GM19239 (cell line): Measurements from ENCODE around the gene PPP6R3.
"Not testable (repeated sequence)": the region's sequence is repeated elsewhere in the genome, so short reads cannot be mapped to it uniquely, and the experiment has no call there.

Source experiments
- DNase-seq: peaks from one replicate; pipeline ENCODE4 v3.0.0; 2011; ENCODE audit warnings: low spot score; ENCODE audit not compliant: insufficient read length
- FAIRE-seq: peaks from 2 replicates; lab custom pipeline; 2011; peaks lifted over from hg19 to GRCh38; lab: Jason Lieb, UNC

The PPP6R3 gene

DNA sequence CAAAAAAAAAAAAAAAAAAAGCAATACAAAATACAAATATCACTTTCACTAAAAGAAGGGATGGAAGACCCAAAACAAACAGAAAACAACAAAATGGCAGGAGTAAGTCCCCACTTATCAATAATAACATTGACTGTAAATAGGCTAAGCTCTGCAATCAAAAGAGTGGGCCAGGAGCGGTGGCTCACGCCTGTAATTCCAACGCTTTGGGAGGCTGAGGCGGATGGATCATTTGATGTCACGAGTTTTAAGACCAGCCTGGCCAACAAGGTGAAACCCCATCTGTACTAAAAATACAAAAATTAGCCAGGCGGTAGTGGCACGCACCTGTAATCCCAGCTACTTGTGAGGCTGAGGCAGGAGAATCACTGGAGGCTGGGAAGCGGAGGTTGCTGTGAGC, 9.8 kb upstream of the PPP6R3 start:
- FAIRE-seq: no peak
- DNase-seq: no peak

DNA sequence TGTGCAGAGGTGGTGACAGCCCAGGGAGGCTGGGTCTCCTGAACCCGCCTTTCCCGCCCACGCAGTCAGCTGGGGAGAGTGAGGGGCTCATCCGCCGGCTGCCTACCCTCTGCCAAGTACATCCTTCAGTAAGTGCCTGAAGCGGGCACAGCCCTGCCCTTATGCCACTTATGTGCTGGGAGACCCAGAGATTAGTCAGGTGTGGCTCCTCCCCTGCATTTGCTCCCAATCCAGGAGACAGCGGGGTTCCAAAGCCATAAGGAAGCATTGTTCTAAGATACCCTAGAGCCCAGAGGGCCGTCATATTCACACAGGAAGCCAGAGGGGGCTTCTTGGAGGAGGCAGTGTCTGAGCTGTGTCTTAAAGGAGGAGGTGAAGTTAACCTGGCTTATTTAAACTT, 5.8 kb upstream of the PPP6R3 start:
- FAIRE-seq: no peak

DNA sequence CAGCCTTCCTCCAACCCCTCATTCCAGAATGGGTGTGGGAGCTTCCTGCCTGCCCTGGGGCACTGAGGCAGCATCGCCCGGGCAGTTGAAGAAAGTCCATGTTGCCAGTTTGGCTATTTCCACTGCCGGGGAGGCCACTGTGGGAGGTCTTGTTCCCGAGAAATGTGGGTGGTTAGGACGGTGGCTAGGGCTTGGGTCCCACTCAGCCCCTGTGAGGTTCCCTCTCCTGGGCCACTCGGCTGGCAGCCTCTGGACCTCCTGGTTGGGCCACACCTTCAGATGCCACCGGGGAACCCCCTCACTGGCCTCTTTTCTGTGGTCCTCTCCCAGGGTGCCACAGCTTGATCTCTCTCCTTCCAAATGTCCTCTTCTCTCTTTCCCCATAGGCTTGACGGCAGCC, 5.1 kb upstream of the PPP6R3 start:
- FAIRE-seq (no peak), DNase-seq (no peak)

More for the DNA sequence above, 5.8 kb upstream of the PPP6R3 start:
- DNase-seq: no peak

DNA sequence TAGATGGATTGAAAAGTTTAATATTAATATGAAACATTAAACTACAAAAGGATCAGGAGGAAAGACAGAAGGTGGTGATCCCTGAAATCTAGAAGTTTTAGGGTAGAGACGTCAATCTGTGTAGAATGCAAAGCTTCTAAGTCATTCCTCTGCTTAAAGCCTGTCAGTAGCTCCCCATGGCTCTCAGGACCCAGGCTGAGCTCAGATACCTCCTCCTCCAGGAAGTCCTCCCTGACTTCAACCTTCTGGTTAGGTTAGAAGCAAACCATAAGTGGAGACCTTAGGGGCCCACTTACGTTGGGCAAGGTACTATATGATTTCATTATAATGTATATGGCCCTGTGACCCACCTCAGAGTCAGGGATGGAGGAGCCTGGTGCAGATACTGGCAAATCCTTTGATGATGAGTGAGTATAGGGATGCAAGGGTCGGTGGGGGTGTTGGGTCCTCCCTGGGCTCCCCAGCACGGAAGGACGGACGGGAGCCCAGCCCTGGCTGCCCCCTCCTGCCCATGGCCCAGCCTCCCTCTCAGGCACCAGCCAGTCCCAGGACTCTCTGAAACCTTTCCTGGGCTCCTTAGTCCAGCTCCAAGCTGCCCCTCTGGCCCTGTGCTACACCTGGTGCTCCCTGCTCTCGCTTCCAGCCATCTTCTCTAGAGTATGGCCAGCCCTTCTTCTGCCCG, 3.2 kb upstream of the PPP6R3 start:
- DNase-seq (no peak), FAIRE-seq (no peak)

DNA sequence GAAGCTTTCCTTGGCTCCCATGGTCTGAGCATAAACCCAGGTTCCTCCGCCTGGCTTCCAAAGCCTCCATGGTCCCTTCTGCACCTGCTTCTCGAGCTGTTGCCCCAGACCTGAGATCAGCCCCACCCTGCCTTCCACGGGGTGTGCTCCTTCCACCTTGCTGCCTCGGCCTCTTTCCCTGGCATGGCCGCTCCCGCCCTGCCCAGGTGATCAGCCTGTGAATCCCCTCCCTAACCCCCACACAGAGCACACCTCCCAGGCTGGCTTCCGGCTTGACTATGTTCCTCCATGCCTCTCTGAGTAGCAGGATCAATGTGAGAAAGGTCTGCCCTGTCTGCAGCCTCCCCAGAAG, 2.7 kb upstream of the PPP6R3 start:
- DNase-seq (no peak), FAIRE-seq (no peak)

DNA sequence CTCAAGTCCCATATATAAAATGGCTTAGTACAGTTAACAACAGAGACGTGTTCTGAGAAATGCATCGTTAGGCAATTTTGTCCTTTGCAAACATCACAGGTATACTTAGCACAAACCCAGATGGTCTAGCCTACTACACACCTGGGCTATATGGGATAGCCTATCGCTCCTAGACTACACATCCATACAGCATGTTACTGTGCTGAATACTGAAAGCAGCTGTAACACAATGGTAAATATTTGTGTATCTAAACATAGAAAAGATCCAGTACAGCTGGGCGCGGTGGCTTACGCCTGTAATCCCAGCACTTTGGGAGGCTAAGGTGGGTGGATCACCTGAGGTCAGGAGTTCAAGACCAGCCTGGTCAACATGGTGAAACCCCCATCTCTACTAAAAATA, 2.2 kb upstream of the PPP6R3 start:
- not testable (repeated sequence) for FAIRE-seq, DNase-seq

DNA sequence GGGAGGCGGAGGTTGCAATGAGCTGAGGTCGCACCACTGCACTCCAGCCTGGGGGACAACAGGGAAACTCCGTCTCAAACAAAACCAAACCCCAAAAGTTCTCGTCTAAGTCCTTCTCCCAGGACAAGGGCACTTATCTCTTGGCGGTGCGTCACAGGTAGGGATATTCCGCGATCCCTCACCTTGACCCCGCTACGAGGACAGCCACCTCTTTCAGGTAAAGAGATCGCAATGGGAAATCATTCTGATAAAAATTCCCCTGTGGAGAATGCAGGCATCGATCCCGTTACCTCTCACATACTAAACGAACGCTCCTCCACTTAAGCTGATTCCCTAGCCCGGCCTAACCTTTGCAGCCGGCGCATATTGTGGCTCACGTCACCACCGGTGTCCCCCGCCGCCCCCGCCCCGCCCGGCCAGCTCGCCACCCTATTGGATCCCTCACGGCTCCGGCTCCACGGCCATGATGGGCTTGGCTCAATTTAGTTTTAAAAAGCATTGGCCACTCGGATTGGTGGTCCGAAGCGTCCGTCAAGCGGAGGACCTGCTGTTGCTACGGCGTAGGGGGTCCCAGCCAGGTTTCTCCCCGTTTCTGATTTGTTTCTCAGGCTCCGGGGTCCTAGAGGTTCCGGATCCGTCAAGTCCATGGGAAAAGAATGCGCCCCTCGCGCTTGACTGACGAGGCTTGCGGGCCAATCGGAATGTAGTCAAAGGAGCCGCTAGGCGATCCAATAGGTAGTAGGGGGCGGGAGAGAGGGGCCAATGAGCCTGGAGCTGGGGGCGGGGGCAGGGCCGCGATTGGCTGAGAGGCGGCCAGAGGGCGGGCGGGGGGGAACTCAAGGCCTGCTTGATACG, 439 bp upstream of the PPP6R3 start:
- FAIRE-seq: peak; percentile 88
- DNase-seq: peak; percentile 98

DNA sequence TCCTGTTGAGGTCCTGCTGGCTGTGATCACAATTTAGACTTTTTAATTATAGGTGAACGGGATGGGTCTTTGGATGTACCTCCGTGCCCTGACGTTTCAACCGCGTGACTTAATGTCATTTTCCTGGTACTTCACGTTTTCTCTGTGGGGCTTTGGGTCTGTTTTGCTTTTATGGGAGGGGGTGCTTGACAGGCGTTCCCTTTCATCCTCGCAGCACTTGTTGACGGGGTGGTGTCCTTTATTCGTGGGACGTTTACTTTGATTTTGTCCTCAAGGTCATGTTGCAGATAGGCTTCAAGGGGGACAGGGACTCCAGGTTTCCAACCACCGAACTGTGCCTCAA, 994 bp downstream of the PPP6R3 start:
- DNase-seq (no peak), FAIRE-seq (peak; percentile 14)

DNA sequence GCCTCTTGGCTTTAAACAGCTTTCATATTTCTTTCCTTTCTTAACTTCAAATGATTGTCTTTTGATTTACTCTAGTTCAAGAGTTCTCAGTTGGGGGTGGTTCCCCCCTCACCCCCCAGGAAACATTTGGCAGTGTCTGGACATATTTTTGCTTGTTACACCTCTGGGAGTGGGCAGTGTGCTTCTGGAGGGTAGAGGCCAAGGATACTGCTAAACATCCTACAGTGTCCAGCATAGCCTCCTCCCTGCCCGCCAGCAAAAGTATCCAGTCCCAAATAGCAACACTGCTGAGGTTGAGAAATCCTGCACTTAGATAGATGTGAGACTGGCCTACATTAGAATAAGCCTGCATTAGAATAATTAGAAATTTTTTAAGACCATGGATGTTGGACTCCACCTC, 3.2 kb downstream of the PPP6R3 start:
- no peak for FAIRE-seq
- DNase-seq: no peak

DNA sequence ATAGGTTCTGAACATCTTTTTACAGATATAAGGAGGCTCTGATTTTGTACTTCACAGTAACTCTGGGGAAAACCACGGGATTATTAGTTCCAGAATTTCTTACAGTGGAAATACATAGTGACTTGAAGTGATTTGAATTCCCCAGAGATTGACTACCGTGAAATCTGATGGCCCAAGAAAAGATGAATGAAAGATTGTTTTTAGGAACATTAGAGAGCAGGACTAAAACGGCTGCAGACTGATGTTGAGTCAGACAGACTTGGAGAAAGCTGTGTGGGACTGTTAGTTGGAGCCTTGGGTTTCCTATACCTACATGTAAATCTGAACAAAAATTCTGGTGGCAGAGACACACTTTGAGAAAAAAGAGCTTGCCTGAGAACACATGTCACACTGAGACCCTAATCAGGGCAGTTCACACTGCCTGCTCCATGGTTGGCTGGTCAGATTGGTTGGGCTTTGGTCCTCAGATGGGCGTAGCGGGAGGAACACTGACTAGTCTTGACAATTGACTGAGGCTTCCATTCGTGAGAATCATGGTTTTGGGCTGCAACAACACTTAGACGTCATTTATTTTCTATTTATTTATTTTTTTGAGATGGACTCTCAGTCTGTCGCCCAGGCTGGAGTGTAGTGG, 6.8 kb downstream of the PPP6R3 start:
- FAIRE-seq (no peak), DNase-seq (no peak)

DNA sequence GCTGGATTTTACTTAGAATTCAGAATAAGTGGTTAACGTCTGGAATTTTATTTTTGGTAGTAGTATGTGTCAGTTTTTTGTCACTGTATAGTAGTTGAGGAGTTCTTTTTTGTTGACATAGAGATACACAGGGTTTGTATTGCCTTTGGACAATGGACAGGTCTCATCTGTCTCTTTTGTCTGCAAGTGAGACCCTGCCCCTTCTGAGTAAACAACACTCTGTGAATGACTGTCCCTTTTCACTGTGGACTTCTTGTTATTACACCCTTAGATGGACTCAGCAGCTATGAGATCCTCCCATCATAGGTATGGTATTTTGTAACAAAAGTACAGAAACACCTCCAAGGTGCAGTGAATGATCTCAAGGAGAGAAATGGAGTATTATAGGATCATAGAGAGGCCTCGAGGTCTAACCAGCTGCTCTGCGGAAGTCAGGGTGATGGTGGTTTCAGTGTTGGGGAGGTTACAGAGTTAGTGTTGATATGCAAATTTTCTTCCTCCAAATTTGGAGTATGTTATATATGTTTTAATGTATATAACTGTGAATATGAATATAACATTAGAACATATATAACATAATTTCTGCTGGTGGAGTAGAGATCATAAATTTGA, 7.8 kb downstream of the PPP6R3 start:
- DNase-seq (peak; percentile 55), FAIRE-seq (peak; percentile 31)

DNA sequence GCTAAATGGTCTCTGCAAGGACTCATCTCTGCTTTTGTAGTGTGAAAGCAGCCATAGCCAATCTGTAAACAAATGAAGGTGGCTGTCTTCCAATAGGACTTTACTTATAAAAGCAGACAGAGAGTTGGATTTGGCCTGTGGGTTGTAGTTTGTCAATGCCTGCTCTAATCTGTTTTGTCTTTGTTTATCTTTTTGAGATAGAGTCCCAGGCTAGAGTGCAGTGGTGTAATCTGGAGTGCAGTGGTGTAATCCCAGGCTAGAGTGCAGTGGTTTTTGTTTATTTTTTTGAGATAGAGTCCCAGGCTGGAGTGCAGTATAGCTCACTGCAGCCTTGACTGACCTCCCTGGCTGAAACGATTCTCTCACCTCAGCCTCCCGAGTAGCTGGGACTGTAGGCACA, 8.6 kb downstream of the PPP6R3 start:
- no peak for DNase-seq
- no peak for FAIRE-seq

DNA sequence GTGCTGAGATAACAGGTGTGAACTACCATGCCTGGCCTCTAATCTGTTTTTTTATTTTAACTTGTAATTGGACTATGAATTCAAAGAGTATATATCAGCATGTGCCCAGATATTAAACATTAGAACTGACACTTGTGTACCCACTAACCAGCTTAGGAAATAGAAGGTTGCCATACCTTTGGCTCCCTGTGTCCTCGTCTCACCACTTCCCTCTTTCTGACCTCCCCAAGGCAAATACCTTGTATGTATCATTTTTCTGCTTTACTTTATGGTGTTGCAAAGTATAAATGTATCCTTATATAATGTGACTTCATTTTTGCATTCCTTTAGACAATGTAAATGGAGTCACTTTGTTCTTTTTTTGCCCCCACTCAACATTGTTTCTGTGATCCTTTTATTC, 9.1 kb downstream of the PPP6R3 start:
- FAIRE-seq (no peak), DNase-seq (no peak)

DNA sequence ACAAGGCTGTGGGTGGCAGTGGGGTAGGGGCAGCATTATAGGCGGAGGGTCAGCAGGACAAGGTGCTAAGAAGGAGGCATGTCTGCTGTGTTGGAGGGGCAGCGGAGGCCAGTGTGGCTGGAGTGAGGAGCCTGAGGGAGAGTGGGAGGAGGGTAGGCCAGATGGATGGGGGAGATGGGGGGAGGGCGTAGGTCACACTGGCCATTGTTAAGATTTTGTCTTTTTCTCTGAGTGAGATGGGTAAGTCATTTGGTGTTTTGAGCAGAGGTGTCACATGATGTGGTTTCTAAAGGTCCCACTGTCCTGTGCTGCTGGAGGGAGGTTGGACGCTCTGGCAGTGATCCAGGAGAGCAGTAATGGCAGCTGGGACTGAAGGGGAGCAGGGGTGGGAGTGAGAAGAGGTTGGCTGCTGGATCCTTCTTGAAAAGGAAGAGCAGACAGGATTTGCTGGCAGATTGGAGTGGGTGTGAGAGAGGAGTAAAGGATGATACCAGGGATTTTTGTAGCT, 9.8 kb downstream of the PPP6R3 start:
- FAIRE-seq (no peak), DNase-seq (no peak)

DNA sequence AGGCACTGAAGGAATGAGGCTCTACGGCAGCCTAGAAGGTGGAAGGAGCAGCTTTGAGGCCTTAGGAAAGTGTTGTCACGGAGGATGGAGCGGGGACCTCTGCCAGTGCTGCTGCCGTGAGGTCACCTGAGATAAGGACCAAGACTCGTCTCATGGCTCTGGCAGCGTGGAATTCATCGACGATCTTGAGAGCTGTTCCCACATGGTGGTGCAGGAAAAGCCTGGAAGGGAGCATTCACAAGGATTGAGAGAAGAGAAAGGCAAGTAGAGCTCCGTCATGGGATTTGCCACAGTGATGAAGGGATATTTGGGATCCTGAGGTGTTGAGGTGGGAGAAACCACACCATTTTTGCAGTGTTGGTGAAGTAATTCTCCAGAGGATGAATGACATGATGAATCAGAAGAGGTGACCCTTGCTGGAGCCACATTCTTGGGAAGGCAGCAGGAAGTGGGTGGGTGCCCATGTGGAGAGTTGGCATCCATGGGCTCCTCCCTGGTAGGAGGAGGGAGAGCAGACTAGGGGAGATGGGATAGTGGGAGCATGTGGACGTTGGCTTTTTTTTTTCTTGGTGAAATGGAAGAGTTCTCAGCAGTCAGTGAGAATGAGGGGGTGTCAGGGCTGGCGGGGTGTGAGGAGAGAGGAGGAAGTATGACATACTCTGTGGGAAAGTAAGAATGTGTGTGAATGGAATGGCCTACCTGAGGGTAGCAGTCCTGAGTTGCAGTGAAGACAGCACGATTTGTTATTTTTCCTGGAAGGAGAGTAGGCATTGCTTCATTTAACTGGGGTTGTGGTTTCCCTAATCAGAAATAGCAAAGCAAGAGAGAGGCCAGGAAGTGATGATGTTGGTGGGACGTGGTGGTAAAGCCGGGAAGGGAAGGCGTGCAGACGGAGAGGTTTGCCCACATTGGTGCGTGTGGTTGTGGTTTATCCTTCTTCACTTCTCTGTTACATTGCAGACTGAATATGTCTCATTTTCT, 11.1 kb downstream of the PPP6R3 start:
- FAIRE-seq: peak; percentile 44
- DNase-seq: no peak

DNA sequence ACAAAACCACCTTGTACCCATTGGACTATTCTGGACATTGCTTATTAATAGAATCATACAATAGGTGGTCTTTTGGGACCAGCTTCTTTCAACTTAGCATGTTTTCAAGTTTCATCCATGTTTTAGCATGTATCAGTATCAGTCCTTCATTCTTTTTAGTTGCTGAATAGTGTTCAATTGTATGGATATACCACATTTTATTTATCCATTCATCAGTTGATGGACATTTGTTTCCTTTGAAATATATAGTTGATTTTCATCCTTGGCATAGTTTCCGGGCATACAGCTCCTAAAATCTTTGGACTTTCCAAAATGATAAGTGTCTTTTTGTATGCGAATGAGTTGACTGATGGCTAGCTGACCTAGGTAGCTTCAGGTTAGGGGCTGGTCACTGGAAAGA, 12.2 kb downstream of the PPP6R3 start:
- no peak for FAIRE-seq
- DNase-seq: no peak

DNA sequence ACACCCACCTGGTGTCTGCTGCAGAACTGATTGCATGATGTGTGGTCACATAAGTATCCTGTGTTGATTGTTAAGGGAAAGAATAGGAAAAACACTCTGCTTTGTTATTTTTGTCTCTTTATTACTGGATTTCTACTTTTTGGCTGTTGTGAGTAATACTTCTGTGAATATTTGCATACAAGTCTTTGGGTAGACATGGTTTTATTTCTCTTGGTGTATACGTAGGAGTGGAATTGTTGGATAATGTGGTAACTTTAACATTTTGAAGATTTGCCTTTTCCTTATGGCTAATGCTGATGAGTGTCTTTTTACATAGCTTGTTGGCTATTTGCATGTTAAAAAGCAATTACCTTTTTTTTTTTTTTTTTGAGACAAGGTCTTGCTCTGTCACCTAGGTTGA, 13.1 kb downstream of the PPP6R3 start:
- FAIRE-seq (no peak), DNase-seq (no peak)

DNA sequence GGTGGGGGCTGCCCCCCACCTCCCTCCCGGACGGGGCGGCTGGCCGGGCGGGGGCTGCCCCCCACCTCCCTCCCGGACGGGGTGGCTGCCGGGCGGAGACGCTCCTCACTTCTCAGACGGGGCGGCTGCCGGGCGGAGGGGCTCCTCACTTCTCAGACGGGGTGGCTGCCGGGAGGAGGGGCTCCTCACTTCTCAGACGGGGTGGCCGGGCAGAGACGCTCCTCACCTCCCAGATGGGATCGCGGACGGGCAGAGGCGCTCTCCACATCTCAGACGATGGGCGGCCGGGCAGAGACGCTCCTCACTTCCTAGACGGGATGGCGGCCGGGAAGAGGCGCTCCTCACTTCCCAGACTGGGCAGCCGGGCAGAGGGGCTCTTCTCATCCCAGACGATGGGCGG, 15.1 kb downstream of the PPP6R3 start:
- not testable (repeated sequence) for FAIRE-seq, DNase-seq

DNA sequence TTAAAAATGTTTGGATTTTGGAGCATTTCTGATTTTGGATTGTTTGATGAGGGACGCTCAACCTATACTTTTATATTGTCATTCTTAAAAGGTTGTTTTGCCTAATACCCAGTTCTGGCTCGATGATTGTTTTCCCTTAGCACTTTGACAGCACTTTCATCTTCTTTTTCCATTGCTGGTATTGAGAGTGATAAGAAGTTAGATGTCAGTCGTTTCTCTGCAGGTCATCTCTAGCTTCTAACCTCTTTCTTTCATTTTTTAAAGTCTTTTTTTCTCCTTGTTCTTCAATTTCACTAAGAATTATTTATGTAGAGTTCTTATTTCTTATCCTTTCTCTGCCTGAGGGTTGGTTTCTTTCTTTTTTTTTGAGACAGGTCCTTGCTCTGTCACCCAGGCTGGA, 18.8 kb downstream of the PPP6R3 start:
- no peak for DNase-seq
- FAIRE-seq: no peak

DNA sequence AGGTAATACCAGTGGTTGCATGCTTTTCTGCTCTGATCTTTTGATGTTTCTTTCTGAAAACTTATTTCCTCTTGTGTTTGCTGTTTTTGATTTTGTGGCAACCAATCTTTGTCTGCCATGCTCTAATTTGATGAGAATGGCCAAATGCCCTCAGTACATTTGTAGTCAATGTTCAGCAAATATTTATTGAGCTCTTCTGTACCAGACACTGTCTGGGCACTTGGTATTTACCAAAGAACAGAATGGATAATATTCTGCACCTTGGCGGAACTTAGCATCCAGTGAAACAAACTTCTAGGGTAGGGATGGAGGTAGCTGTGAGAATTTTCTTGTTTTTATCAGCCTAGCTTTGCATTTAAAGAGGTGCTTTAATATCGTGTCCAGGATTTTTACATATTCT, 19.6 kb downstream of the PPP6R3 start:
- no peak for DNase-seq
- FAIRE-seq: no peak
